H9 (cell line): ENCODE results near the gene MOB3C. TPM values are rescaled to one million over a fixed set of nuclear protein-coding genes. Genes with fewer than 3 reads are reported as not detected.

Experiments
- DNase-seq: peaks from one replicate; pipeline ENCODE4 v3.0.0-alpha.2; 2017
- H2AFZ ChIP-seq: one replicate; pipeline ENCODE4 v1.6.1; 2013; ENCODE audit warnings: mild to moderate bottlenecking, low read length, control low read depth, moderate library complexity
- H2AK5ac ChIP-seq: 2 replicates; pipeline ENCODE4 v1.6.1; 2013; ENCODE audit warnings: low read length, control low read depth, mixed read lengths; ENCODE audit not compliant: insufficient read length
- H2BK120ac ChIP-seq: one replicate; pipeline ENCODE4 v1.6.1; 2013; ENCODE audit warnings: low read depth, mild to moderate bottlenecking, low read length, control low read depth, inconsistent platforms; ENCODE audit not compliant: poor library complexity, severe bottlenecking
- H2BK12ac ChIP-seq: 2 replicates; pipeline ENCODE4 v1.6.1; 2013; ENCODE audit warnings: low read length, control low read depth, mixed read lengths, low read depth; ENCODE audit not compliant: insufficient read length
- H2BK15ac ChIP-seq: 2 replicates; pipeline ENCODE4 v1.6.1; 2013; ENCODE audit warnings: low read depth, low read length, control low read depth
- H2BK20ac ChIP-seq: one replicate; pipeline ENCODE4 v1.6.1; 2013; ENCODE audit warnings: low read depth, mild to moderate bottlenecking, low read length, control low read depth, inconsistent platforms; ENCODE audit not compliant: poor library complexity, severe bottlenecking
- H2BK5ac ChIP-seq: 2 replicates; pipeline ENCODE4 v1.6.1; 2013; ENCODE audit warnings: low read length, control low read depth, mixed read lengths; ENCODE audit not compliant: insufficient read length
- H3K14ac ChIP-seq: 2 replicates; pipeline ENCODE4 v1.6.1; 2013; ENCODE audit warnings: low read length, control low read depth; ENCODE audit not compliant: insufficient read depth
- H3K18ac ChIP-seq: 2 replicates; pipeline ENCODE4 v1.6.1; 2013; ENCODE audit warnings: low read depth, mild to moderate bottlenecking, mixed read lengths, low read length, control low read depth; ENCODE audit not compliant: insufficient read length
- H3K23ac ChIP-seq: 2 replicates; pipeline ENCODE4 v1.6.1; 2013; ENCODE audit warnings: low read length, control low read depth, mixed read lengths, low read depth; ENCODE audit not compliant: insufficient read length
- H3K23me2 ChIP-seq: 2 replicates; pipeline ENCODE4 v1.6.1; 2013; ENCODE audit warnings: low read depth, mild to moderate bottlenecking, mixed read lengths, low read length, control low read depth; ENCODE audit not compliant: insufficient read length, poor library complexity, severe bottlenecking
- H3K27ac ChIP-seq: 2 replicates; pipeline ENCODE4 v1.5.1; 2013; ENCODE audit warnings: low read length, control low read depth, mixed read lengths, low read depth; ENCODE audit not compliant: insufficient read length
- H3K27me3 ChIP-seq: 2 replicates; pipeline ENCODE4 v1.6.1; 2013; ENCODE audit warnings: low read length, control low read depth, inconsistent platforms; ENCODE audit not compliant: insufficient read depth
- H3K4ac ChIP-seq: 2 replicates; pipeline ENCODE4 v1.6.1; 2013; ENCODE audit warnings: low read depth, mild to moderate bottlenecking, control low read depth, inconsistent platforms, low read length, moderate library complexity
- H3K4me1 ChIP-seq: 2 replicates; pipeline ENCODE4 v1.6.1; 2013; ENCODE audit warnings: low read length, control low read depth, inconsistent platforms; ENCODE audit not compliant: insufficient read depth
- H3K4me2 ChIP-seq: 2 replicates; pipeline ENCODE4 v1.6.1; 2013; ENCODE audit warnings: low read length, control low read depth, mixed read lengths; ENCODE audit not compliant: insufficient read length, insufficient read depth
- H3K56ac ChIP-seq: 2 replicates; pipeline ENCODE4 v1.6.1; 2013; ENCODE audit warnings: low read depth, mild to moderate bottlenecking, mixed read lengths, low read length, control low read depth; ENCODE audit not compliant: insufficient read length
- H3K79me1 ChIP-seq: 2 replicates; pipeline ENCODE4 v1.6.1; 2013; ENCODE audit warnings: low read depth, mild to moderate bottlenecking, moderate library complexity, low read length, control low read depth, inconsistent platforms; ENCODE audit not compliant: insufficient read depth, poor library complexity, severe bottlenecking
- H3K79me2 ChIP-seq: 2 replicates; pipeline ENCODE4 v1.6.1; 2013; ENCODE audit warnings: low read length, control low read depth, inconsistent platforms; ENCODE audit not compliant: insufficient read depth
- H3K9ac ChIP-seq: 2 replicates; pipeline ENCODE4 v1.6.1; 2013; ENCODE audit warnings: low read length, control low read depth, mixed read lengths; ENCODE audit not compliant: insufficient read length; ENCODE audit errors: extremely low read depth
- H3K9me3 ChIP-seq: one replicate; pipeline ENCODE4 v1.6.1; 2013; ENCODE audit warnings: low read depth, low read length, inconsistent platforms; ENCODE audit not compliant: control insufficient read depth
- H3T11ph ChIP-seq: one replicate; pipeline ENCODE4 v1.6.1; 2013; ENCODE audit warnings: mild to moderate bottlenecking, low read length, control low read depth, inconsistent platforms
- H4K20me1 ChIP-seq: one replicate; pipeline ENCODE4 v1.6.1; 2013; ENCODE audit not compliant: control insufficient read depth, insufficient read length, insufficient read depth
- H4K5ac ChIP-seq: 2 replicates; pipeline ENCODE4 v1.6.1; 2013; ENCODE audit warnings: low read depth, mild to moderate bottlenecking, mixed read lengths, low read length, control low read depth; ENCODE audit not compliant: insufficient read length
- H4K8ac ChIP-seq: replicated peaks from 2 replicates; pipeline ENCODE4 v1.6.1; 2013; ENCODE audit warnings: low read length, control low read depth, mixed read lengths, low read depth; ENCODE audit not compliant: insufficient read length
- H4K91ac ChIP-seq: 2 replicates; pipeline ENCODE4 v1.6.1; 2013; ENCODE audit warnings: low read depth, mild to moderate bottlenecking, moderate library complexity, mixed read lengths, low read length, control low read depth; ENCODE audit not compliant: insufficient read length
- H3K27ac Mint-ChIP-seq, 3 experiments: 2 replicates in 2 of 3; 3 replicates in 1 of 3; pipeline ENCODE4 v1.8.0; 2020 to 2021; ENCODE audit warnings: mixed read lengths in 3 of 3, mild to moderate bottlenecking in 1 of 3, moderate library complexity in 1 of 3
- H3K27me3 Mint-ChIP-seq: 2 replicates; pipeline ENCODE4 v1.8.0; 2021; ENCODE audit warnings: low read depth, mild to moderate bottlenecking, moderate library complexity, mixed read lengths
- H3K36me3 Mint-ChIP-seq, 3 experiments: 2 replicates in 2 of 3; 3 replicates in 1 of 3; pipeline ENCODE4 v1.8.0; 2020 to 2021; ENCODE audit warnings: low read depth in 3 of 3, mixed read lengths in 3 of 3; ENCODE audit not compliant: insufficient read depth in 1 of 3
- H3K4me1 Mint-ChIP-seq, 2 experiments: 2 replicates each; pipeline ENCODE4 v1.8.0; 2020; ENCODE audit warnings: mixed read lengths in 2 of 2
- H3K4me3 Mint-ChIP-seq, 2 experiments: 2 replicates in 1 of 2; 3 replicates in 1 of 2; pipeline ENCODE4 v1.8.0; 2020 to 2021; ENCODE audit warnings: mild to moderate bottlenecking in 2 of 2, mixed read lengths in 2 of 2, moderate library complexity in 1 of 2
- H3K9me3 Mint-ChIP-seq, 2 experiments: 2 replicates in 1 of 2; 3 replicates in 1 of 2; pipeline ENCODE4 v1.8.0; 2020; ENCODE audit warnings: mild to moderate bottlenecking in 2 of 2, mixed read lengths in 2 of 2, moderate library complexity in 1 of 2
- WGBS: extraction: QIAGEN DNeasy Blood & Tissue Kit; methylation state at CpG from one replicate; pipeline ENCODE4 v1.1.7; 2013; ENCODE audit warnings: missing lambda C conversion rate, low lambda C conversion rate, mixed read lengths; ENCODE audit not compliant: insufficient read length; ENCODE audit errors: extremely low coverage; 5-methylcytosine and 5-hydroxymethylcytosine counted together
- total RNA-seq: library from RNA; stranded (reverse); gene quantifications from 2 replicates; pipeline ENCODE4 v1.2.1, GENCODE V29; 2021
- TF ChIP-seq, protein P1 (sequence below): fragments of 200-600 bp; sonication (generic); conservative IDR thresholded peaks from 3 replicates; pipeline ENCODE4 v1.8.0; 2021; ENCODE audit warnings: antibody characterized with exemption, mild to moderate bottlenecking

Gene MOB3C
- total RNA-seq, 1 experiment from 2014 or later: 3.2 TPM

GRCh38 chr1:46601257-46602007 is 15.2 kb downstream of the MOB3C start:
- peaks cover 3% of the 10 kb centered on the region; the same call in 1 of the 2 replicates for H3K4me1 ChIP-seq
- H3K79me2 ChIP-seq: no peaks in the 10 kb centered on the region
- H4K8ac ChIP-seq: no peak overlapping the region
- H4K5ac ChIP-seq: no peak overlapping the region
- no peaks in the 10 kb centered on the region for H3K23me2 ChIP-seq
- no peak overlapping the region for H3K14ac ChIP-seq
- no peak overlapping the region for H3T11ph ChIP-seq
- H4K20me1 ChIP-seq: no peaks in the 10 kb centered on the region
- TF ChIP-seq, protein P1, sequence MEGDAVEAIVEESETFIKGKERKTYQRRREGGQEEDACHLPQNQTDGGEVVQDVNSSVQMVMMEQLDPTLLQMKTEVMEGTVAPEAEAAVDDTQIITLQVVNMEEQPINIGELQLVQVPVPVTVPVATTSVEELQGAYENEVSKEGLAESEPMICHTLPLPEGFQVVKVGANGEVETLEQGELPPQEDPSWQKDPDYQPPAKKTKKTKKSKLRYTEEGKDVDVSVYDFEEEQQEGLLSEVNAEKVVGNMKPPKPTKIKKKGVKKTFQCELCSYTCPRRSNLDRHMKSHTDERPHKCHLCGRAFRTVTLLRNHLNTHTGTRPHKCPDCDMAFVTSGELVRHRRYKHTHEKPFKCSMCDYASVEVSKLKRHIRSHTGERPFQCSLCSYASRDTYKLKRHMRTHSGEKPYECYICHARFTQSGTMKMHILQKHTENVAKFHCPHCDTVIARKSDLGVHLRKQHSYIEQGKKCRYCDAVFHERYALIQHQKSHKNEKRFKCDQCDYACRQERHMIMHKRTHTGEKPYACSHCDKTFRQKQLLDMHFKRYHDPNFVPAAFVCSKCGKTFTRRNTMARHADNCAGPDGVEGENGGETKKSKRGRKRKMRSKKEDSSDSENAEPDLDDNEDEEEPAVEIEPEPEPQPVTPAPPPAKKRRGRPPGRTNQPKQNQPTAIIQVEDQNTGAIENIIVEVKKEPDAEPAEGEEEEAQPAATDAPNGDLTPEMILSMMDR: no peak
- no peak overlapping the region for H3K18ac ChIP-seq
- no peaks in the 10 kb centered on the region for H3K9me3 ChIP-seq
- peaks cover 2% of the 10 kb centered on the region for H3K79me1 ChIP-seq
- no peaks in the 10 kb centered on the region for H3K9me3 Mint-ChIP-seq
- H3K4ac ChIP-seq: no peak overlapping the region
- H3K4me1 Mint-ChIP-seq: peaks cover 19 to 20% of the 10 kb centered on the region in 2 experiments
- no CpG with 5 or more reads among the region's 3 CpGs for WGBS
- H2AFZ ChIP-seq: no peak overlapping the region
- no peak overlapping the region for H2BK12ac ChIP-seq
- H3K56ac ChIP-seq: no peak overlapping the region
- no peak overlapping the region for H3K4me2 ChIP-seq
- H3K27ac Mint-ChIP-seq: no peak overlapping the region
- H2BK5ac ChIP-seq: no peak overlapping the region
- H3K4me3 Mint-ChIP-seq: no peak overlapping the region
- no peak overlapping the region for H2BK120ac ChIP-seq
- H3K27me3 Mint-ChIP-seq: no peaks in the 10 kb centered on the region; the same call in 1 of the 2 replicates
- no peak for DNase-seq
- no peak overlapping the region for H2BK20ac ChIP-seq
- H3K9ac ChIP-seq: no peak overlapping the region
- no peak overlapping the region for H3K27ac ChIP-seq
- H4K91ac ChIP-seq: no peak overlapping the region
- H3K36me3 Mint-ChIP-seq: no peaks in the 10 kb centered on the region
- H2BK15ac ChIP-seq: no peak overlapping the region
- no peak overlapping the region for H2AK5ac ChIP-seq
- H3K27me3 ChIP-seq: no peaks in the 10 kb centered on the region
- no peak overlapping the region for H3K23ac ChIP-seq
